ENCODE measurements around the gene SYNPO2L.

SYNPO2L gene

DNA sequence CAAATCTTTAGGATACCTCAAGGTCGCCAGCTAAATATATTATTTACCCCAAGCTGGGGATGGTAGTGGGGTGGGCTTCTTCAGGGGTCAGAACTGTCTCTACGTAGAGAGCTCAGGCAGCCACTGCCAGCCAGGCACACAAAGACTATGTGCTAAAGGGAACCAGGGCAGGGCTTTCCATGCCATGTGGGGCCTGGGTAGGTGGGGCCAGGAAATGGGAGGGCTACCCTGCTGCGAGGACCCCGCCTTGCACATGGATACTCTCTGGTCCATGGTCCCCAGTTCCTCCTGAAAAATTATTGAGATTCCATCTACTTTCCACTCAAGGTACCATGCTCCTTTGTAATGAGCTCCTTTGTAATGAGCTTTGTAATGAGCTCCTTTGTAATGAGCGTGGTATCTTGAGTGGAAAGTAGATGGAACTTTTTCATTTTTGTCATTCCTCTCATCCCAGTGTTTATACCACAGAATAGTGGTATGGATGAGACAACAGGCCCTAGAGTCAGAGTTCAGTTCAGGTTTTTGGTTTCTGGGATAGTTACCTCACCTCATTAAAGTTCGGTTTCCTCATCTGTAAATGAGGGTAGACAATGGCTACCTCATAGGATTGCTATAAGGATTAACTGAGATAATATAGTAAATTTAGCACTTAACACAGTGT is 5.8 kb downstream of the SYNPO2L start:
- in situ Hi-C loops (cut with MboI; ENCODE audit: low sequenced_read_pairs) = loop anchor here (10.0 kb wide), 1 partner anchor 125 kb away; no protein-coding TSS in a partner anchor

GRCh38 chr10:73648975-73649829 is 6.6 kb downstream of the SYNPO2L start:
- in situ Hi-C loops (cut with MboI; ENCODE audit: low sequenced_read_pairs) = loop anchor here (10.0 kb wide), 1 partner anchor 124 kb away; no protein-coding TSS in a partner anchor

DNA sequence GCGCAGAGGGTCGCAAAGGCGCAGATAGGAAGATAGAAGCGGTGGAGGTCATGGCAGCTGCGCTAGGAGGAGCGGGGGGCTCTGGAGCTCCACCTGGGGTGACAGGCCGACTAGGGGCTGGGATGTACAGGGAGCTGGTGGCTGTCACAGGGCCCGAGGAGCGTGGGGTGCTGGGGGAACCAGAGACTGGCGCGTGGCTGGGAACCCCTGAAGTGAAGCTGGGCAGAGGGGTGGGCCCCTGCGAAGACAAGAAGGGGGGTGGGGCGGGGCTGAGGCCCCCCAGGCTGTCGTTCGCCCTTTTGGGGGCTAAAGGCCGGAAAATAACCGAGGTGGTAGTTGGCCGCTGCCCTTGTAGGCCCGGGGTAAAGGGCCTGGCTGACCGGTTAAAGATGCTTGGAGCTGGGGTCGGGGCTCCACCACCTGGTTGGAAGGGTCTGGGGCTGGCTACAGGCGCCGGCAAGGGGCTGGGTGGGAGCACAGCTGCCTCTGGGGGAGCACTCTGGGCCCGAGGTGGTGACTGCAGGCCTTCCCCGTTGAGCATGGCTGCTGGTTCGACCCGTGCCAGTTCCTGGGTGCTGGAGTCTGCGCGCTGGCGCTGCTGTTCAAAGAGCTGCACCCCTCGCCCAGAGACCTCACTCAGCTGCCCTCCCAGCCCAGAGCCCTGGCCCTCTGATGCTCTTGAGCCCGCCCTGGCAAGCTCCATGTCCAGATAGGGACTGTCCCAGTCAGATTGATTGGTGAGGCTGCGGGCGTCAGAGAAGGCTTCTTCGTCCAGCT is 7.8 kb downstream of the SYNPO2L start:
- in situ Hi-C loops (cut with MboI; ENCODE audit: low sequenced_read_pairs) = loop anchor here (10.0 kb wide), 1 partner anchor 123 kb away; no protein-coding TSS in a partner anchor

DNA sequence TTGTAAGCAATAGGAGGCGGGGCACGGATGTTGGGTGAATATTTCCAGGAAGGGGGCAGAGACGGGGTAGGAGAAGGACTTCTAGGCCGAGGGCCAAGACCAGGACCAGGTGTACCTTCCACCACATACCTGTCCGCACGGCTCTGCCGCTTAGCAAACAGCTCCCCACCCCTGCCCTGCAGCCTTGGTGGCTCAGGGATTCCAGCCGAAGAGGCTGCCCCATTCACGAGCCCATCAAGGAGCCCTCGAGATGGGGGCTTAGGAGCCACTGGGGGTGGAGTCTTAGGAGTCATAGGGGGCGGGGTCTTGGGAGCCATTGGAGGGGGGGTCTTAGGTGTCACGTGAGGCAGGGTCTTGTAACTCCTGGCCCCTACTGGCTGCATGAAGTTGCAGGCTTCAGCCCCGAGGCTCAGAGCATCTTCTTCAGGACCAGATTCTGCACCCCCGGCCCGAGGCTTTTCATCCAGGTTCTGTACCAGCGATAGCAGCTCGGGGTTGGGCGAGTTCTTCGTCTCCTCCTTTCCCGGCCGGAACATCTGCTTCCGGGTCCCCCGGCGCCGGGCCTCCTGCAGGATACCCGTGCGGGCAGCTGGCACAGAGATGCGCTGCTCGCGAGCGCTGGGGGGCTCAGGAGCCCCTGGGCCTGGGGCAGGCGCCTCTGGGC is 8.5 kb downstream of the SYNPO2L start:
- in situ Hi-C loops (cut with MboI; ENCODE audit: low sequenced_read_pairs) = loop anchor here (10.0 kb wide), 1 partner anchor 123 kb away; no protein-coding TSS in a partner anchor

DNA sequence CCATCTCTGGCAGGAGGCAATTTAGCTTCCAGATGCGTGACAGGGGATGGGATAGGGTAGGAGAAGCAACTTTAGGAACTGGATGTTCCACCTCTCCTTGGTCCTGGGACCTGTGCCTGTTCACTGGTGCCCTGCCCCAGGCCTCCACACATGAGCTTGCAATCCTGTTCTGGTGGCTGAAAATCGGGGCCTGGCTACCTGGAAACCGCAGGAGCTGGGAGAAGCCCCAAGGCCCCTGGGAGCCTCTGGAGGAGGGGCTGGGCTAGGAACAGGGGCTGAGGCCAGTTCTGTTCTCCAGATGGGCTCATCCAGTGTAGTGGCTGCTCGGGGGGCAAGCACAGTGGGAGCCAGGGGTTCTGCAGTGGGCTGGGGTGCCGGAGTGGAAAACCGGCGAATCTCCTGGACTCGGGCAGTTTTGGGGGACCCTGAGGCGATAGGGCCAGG is 9.2 kb downstream of the SYNPO2L start:
- in situ Hi-C loops (cut with MboI; ENCODE audit: low sequenced_read_pairs) = loop anchor here (10.0 kb wide), 1 partner anchor 122 kb away; no protein-coding TSS in a partner anchor

- in situ Hi-C loops (cut with MboI; ENCODE audit: low sequenced_read_pairs) = loop anchor here (10.0 kb wide), 1 partner anchor 120 kb away; no protein-coding TSS in a partner anchor
Observed at GRCh38 chr10:73645251-73645650, 10.6 kb downstream of the SYNPO2L start.

DNA sequence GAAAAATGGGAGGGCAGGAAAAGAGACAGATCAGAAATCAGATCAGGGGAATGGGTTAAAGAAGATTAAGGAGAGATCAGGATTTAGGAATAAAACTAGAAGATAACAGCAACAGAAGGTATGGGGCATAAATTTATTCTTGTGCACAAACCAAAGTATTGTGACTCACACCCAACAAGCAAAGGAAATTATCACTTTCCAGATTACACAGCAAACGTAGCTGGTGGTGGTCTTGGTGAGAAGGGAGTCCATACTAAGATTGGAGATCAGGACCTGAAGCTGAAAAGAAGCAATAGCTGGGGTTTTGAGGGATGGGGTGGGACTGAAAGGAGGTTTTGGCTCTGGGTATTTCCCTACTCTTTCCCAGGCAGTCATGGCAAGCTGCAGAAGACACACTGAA is 11.1 kb downstream of the SYNPO2L start:
- in situ Hi-C loops (cut with MboI; ENCODE audit: low sequenced_read_pairs) = loop anchor here (10.0 kb wide), 1 partner anchor 120 kb away; no protein-coding TSS in a partner anchor

DNA sequence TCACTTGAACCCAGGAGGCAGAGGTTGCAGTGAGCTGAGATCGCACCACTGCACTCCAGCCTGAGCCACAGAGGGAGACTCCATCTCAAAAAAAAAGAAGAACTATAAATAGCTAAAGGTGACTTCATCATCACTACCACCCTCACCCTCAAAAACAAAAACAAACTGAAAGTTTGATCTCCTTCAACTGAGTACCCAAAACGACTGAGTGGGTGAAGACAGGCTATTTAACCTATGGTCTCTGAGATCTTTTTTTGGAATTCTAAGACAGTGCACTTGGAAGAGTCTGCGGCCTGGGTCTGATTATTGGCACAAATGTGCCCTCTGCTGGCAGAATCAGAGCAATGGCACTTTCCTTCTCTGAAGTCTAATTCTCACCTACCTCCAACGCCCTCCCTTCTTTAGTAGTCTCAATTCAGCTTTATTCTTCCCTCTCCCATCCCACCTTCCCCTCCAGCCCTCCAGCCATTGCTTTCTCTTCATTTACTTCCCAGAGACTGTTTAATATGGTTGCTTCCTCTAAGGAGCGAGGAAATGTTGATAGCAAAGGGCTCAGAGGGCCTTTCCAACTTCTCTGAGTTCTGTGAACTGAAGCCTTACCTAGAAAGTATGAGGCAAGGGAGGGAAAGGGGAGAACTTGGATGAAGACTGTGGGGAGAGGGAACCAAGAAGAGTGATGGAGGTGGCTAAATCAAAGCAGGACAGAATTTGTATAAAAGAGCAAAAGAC is 11.7 kb downstream of the SYNPO2L start:
- in situ Hi-C loops (cut with MboI; ENCODE audit: low sequenced_read_pairs) = loop anchor here (10.0 kb wide), 1 partner anchor 119 kb away; no protein-coding TSS in a partner anchor

GRCh38 chr10:73643362-73643761 is 12.5 kb downstream of the SYNPO2L start:
- in situ Hi-C loops (cut with MboI; ENCODE audit: low sequenced_read_pairs) = loop anchor here (10.0 kb wide), 1 partner anchor 119 kb away; no protein-coding TSS in a partner anchor

- in situ Hi-C loops (cut with MboI; ENCODE audit: low sequenced_read_pairs) = loop anchor here (10.0 kb wide), 1 partner anchor 117 kb away; no protein-coding TSS in a partner anchor
Observed at GRCh38 chr10:73641328-73642060, 14.3 kb downstream of the SYNPO2L start, which contains the start of gene MYOZ1. Gene MYOZ1, minus strand, starts transcription at chr10:73641474. Its CDS starts 1,457 bp downstream, at chr10:73640017.

GRCh38 chr10:73639286-73639685 is 16.5 kb downstream of the SYNPO2L start:
- in situ Hi-C loops (cut with MboI; ENCODE audit: low sequenced_read_pairs) = no loop called here

- in situ Hi-C loops (cut with MboI; ENCODE audit: low sequenced_read_pairs) = no loop called here
Observed at GRCh38 chr10:73635781-73636180, 20.0 kb downstream of the SYNPO2L start.

DNA sequence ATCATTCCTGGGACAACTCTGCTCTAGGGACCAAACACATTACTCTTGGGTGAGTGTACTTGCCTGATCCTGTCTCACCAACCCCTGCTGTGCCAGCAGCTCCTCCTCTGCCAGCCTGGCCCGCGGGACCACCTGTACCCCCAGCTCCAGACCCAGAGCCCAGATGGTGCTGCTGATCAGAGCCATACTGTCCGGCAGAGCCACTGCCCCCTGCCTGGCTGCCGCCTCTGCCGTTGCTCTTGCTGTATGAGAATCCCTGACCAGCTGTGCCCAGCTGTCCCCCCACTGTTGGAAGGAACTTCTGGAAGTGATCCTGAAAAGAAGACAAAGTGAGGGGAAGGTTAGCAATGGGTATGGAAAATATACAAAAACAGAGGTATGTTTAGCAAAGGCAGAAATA is 21.4 kb downstream of the SYNPO2L start:
- in situ Hi-C loops (cut with MboI; ENCODE audit: low sequenced_read_pairs) = no loop called here

DNA sequence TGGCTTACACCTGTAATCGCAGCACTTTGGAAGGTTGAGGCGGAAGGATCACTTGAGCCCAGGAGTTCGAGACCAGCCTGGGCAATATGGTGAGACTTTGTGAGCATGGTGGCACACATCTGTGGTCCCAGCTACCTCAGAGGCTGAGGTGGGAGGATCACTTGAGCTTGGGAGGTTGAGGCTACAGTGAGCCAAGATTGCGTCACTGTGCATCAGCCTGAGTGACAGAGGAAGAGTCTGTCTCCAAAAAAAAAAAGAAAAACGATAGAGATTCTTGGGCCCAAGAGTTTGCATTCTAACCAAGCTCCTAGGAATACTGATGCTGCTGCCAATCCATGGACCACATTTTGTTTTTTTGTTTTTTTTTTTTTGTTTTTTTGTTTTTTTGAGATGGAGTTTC is 26.7 kb downstream of the SYNPO2L start:
- in situ Hi-C loops (cut with MboI; ENCODE audit: low sequenced_read_pairs) = no loop called here

DNA sequence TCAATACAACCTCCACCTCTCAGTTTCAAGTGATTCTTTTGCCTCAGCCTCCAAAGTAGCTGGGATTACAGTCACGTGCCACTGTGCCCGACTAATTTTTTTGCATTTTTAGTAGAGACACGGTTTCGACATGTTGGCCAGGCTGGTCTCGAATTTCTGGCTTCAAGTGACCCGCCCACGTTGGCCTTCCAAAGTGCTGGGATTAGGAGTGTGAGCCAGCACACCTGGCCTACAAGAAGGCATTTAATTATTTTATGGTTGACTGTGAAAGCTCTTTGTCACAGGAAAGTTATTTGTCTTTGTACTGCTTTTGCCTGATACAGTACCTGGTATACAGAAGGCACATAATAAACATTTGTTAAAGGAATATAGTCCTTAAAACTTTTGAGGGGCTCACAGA is 27.4 kb downstream of the SYNPO2L start:
- in situ Hi-C loops (cut with MboI; ENCODE audit: low sequenced_read_pairs) = no loop called here

DNA sequence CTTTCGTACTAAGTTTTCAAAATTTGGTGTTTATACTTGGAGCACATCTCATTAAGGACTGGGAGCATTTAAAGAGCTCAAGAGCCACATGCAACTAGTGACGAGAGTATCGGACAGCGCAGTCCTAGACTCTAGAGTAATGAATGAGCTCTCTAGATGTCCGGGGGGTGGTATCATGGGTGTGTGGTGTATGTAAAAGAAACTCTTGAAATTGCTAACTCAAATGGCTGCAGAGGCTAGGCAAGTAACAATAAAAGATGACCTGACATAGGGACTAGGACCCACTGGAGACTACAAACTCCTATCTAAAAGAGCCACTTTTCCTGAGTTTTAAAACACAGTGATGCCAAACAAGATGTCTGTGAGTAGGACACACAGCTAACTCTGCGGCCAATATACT is 28.5 kb downstream of the SYNPO2L start:
- in situ Hi-C loops (cut with MboI; ENCODE audit: low sequenced_read_pairs) = no loop called here

DNA sequence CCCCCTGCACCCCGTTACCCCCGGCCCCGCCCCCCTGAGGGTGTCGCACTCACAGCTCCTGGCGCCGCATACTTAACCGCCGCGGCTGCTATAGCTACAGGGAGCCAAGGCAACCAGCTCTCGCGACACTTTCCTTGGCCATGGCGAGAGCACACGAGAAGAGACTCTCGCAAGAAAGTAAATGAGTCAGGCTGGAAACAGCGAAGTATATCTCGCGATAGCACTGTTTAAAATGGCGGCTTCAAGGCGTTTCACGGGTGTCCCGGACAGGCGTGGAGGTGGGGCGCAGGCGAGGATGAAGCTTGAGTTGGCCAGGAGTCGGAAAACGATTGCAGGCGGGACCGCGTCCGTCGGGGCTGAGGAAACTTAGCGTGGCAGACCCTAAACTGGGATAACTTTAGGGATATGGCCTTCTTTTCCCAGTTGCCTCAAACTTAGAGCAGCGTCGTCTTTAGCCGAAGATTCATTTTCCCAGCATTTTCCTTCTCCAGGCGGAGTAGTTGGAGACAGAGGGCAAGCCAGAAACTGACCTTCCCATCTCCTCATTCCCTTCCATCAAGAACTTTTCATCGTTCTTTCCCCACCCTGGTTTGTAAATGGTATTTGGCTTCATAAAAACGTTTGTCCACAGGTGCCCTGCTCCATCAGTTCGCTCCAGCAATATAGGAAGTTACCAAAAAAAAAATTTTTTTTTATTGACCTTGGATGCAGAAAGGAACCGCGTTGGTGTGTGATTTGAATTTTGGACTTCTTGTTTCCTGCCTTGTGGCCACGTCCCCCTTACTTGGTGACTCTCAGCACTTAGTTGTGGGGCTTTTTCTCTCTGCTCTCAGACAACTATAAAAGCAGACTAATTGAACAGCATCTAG is 29.7 kb downstream of the SYNPO2L start:
- in situ Hi-C loops (cut with MboI; ENCODE audit: low sequenced_read_pairs) = no loop called here
